SU-DHL-6 (cell line): ENCODE data around the gene KSR1.
"Not testable (repeated sequence)": the region's sequence is repeated elsewhere in the genome, so short reads cannot be mapped to it uniquely, and the experiment has no call there.

Experiments
- EZH2phosphoT487 ChIP-seq: fragments of 200-600 bp; sonication (generic), shearing (Covaris generic); conservative IDR thresholded peaks from 2 replicates; pipeline ENCODE4 v1.6.1; 2018; ENCODE audit warnings: mild to moderate bottlenecking, antibody characterized with exemption, low read length, moderate library complexity, mixed read lengths
- TF ChIP-seq, protein P1 (sequence below): fragments of 200-600 bp; sonication (generic); IDR thresholded peaks from one replicate; pipeline ENCODE4 v1.5.1; 2017; ENCODE audit warnings: antibody characterized with exemption, mild to moderate bottlenecking, low read length, moderate library complexity; ENCODE audit not compliant: insufficient read depth, poor library complexity, severe bottlenecking

DNA sequence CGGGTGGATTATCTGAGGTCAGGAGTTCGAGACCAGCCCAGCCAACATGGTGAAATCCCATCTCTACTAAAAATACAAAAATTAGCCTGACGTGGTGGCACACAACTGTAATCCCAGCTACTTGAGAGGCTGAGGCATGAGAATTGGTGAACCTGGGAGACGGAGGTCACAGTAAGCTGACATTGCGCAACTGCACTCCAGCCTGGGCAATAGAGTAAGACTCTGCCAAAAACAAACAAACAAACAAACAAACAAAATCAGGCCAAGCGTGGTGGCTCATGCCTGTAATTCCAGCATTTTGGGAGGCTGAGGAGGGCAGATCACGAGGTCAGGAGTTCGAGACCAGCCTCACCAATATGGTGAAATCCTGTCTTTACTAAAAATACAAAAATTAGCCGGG is 44.1 kb upstream of the KSR1 start:
- TF ChIP-seq, protein P1, sequence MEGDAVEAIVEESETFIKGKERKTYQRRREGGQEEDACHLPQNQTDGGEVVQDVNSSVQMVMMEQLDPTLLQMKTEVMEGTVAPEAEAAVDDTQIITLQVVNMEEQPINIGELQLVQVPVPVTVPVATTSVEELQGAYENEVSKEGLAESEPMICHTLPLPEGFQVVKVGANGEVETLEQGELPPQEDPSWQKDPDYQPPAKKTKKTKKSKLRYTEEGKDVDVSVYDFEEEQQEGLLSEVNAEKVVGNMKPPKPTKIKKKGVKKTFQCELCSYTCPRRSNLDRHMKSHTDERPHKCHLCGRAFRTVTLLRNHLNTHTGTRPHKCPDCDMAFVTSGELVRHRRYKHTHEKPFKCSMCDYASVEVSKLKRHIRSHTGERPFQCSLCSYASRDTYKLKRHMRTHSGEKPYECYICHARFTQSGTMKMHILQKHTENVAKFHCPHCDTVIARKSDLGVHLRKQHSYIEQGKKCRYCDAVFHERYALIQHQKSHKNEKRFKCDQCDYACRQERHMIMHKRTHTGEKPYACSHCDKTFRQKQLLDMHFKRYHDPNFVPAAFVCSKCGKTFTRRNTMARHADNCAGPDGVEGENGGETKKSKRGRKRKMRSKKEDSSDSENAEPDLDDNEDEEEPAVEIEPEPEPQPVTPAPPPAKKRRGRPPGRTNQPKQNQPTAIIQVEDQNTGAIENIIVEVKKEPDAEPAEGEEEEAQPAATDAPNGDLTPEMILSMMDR = not testable (repeated sequence)
- not testable (repeated sequence) for TF ChIP-seq EZH2phosphoT487
